B cell (primary cell): ENCODE data around the gene LRRIQ3. TPM values are rescaled to one million over a fixed set of nuclear protein-coding genes. Genes with fewer than 3 reads are reported as not detected.

Source experiments
- ATAC-seq: fragments of 200-7000 bp; cut with Tn5 transposase; one replicate; pipeline ENCODE4 v1.10.0; 2021; ENCODE audit warnings: low read depth, mild to moderate bottlenecking, moderate number of reproducible peaks, moderate library complexity
- CTCF ChIA-PET: fragments of 350-600 bp; sonication (Branson Sonifier 250); formaldehyde crosslinking; loops from one replicate; lab custom pipeline; 2021; ENCODE audit warnings: antibody characterized with exemption, inconsistent platforms; lab: Charles Lee
- POLR2A ChIA-PET: fragments of 350-600 bp; sonication (Branson Sonifier 250); formaldehyde crosslinking; loops from one replicate; lab custom pipeline; 2021; ENCODE audit warnings: antibody characterized with exemption; lab: Charles Lee
- DNase-seq: peaks from one replicate; pipeline ENCODE4 v3.0.0; 2013
- H2AFZ ChIP-seq: 2 replicates; pipeline ENCODE4 v1.6.1; 2012; ENCODE audit warnings: mild to moderate bottlenecking, low read depth, low read length; ENCODE audit not compliant: insufficient read depth, poor library complexity, severe bottlenecking
- H3K27ac ChIP-seq, 2 donors: 1 replicate in 1 of 2; 2 replicates in 1 of 2; pipeline ENCODE4 v1.5.1; 2012 to 2013; ENCODE audit warnings: low read length in 2 of 2, mild to moderate bottlenecking in 2 of 2, moderate library complexity in 1 of 2
- H3K27me3 ChIP-seq, 4 experiments: fragments of 200-600 bp in 1 of 4; sonication (generic) in 1 of 4; replicated peaks in 1 of 4; 1 replicate in 2 of 4; 2 replicates in 2 of 4; pipeline versions ENCODE4 v1.6.1 to v1.7.0; 2013 to 2016; ENCODE audit warnings: low read length in 3 of 4, mild to moderate bottlenecking in 2 of 4, mixed read lengths in 1 of 4, moderate library complexity in 1 of 4; ENCODE audit not compliant: insufficient read depth in 4 of 4, control insufficient read depth in 3 of 4; ENCODE audit errors: control extremely low read depth in 1 of 4
- H3K36me3 ChIP-seq, 2 experiments: replicated peaks in 1 of 2; 1 replicate in 1 of 2; 2 replicates in 1 of 2; pipeline versions ENCODE4 v1.6.1 to v1.7.1; 2013; ENCODE audit warnings: low read length in 1 of 2; ENCODE audit not compliant: insufficient read depth in 2 of 2, control insufficient read depth in 1 of 2; ENCODE audit errors: control extremely low read depth in 1 of 2, extremely low read depth in 1 of 2
- H3K4me1 ChIP-seq, 2 donors: fragments of 200-600 bp in 1 of 2; sonication (generic) in 1 of 2; 1 replicate in 1 of 2; 2 replicates in 1 of 2; pipeline versions ENCODE4 v1.5.1 to v1.6.1; 2013 to 2017; ENCODE audit warnings: low read length in 2 of 2; ENCODE audit not compliant: control insufficient read depth in 2 of 2, insufficient read depth in 2 of 2
- H3K4me2 ChIP-seq: replicated peaks from 2 replicates; pipeline ENCODE3; 2012; ENCODE audit warnings: mild to moderate bottlenecking, low read depth, low read length; ENCODE audit not compliant: poor library complexity, severe bottlenecking
- H3K4me3 ChIP-seq, 5 experiments: fragments of 200-600 bp in 1 of 5; sonication (generic) in 1 of 5; 1 replicate in 3 of 5; 2 replicates in 2 of 5; pipeline versions ENCODE4 v1.5.1 to v1.7.0; 2011 to 2016; ENCODE audit warnings: low read length in 4 of 5, mild to moderate bottlenecking in 4 of 5, low read depth in 2 of 5, control low read depth in 1 of 5, moderate library complexity in 1 of 5; ENCODE audit not compliant: insufficient read depth in 1 of 5; ENCODE audit errors: control extremely low read depth in 1 of 5, extremely low read depth in 1 of 5
- H3K79me2 ChIP-seq: fragments of 200-600 bp; sonication (generic); one replicate; pipeline ENCODE4 v1.6.0; 2016; ENCODE audit warnings: low read length; ENCODE audit not compliant: control insufficient read depth, insufficient read depth
- H3K9ac ChIP-seq: fragments of 200-600 bp; sonication (generic); 2 replicates; pipeline ENCODE4 v1.6.1; 2017; ENCODE audit warnings: mild to moderate bottlenecking, low read length, moderate library complexity
- H3K9me3 ChIP-seq, 3 donors: one replicate each; pipeline versions ENCODE4 v1.6.1 to v1.7.1; 2013; ENCODE audit warnings: low read length in 2 of 3; ENCODE audit not compliant: control insufficient read depth in 2 of 3, insufficient read depth in 1 of 3; ENCODE audit errors: control extremely low read depth in 1 of 3
- H4K20me1 ChIP-seq: 2 replicates; pipeline ENCODE4 v1.6.0; 2012; ENCODE audit warnings: mild to moderate bottlenecking, low read length; ENCODE audit not compliant: insufficient read depth, control insufficient read depth, poor library complexity, severe bottlenecking
- H3K27ac Mint-ChIP-seq: one replicate; pipeline ENCODE4 v1.8.0; 2021; ENCODE audit warnings: mixed read lengths
- H3K27me3 Mint-ChIP-seq: one replicate; pipeline ENCODE4 v1.8.0; 2021; ENCODE audit warnings: mixed read lengths
- H3K4me1 Mint-ChIP-seq: one replicate; pipeline ENCODE4 v1.8.0; 2021; ENCODE audit warnings: mixed read lengths
- H3K4me3 Mint-ChIP-seq: one replicate; pipeline ENCODE4 v1.8.0; 2021; ENCODE audit warnings: mixed read lengths
- H3K9me3 Mint-ChIP-seq: one replicate; pipeline ENCODE4 v1.8.0; 2022; ENCODE audit warnings: mixed read lengths; ENCODE audit not compliant: insufficient read depth
- EZH2 ChIP-seq: IDR thresholded peaks from 2 replicates; pipeline ENCODE4 v1.6.1; 2012; ENCODE audit warnings: borderline replicate concordance, low read depth, mild to moderate bottlenecking, moderate library complexity, low read length; ENCODE audit not compliant: insufficient read depth, poor library complexity, severe bottlenecking
- WGBS: methylation state at CpG from one replicate; pipeline ENCODE4 v1.1.5; 2013; ENCODE audit warnings: missing lambda C conversion rate; ENCODE audit not compliant: insufficient coverage; 5-methylcytosine and 5-hydroxymethylcytosine counted together
- intact Hi-C: fragments of 100-400 bp; cut with micrococcal nuclease; formaldehyde crosslinking; loops from one replicate; pipeline ENCODE4 v1.10.0; 2022
- polyA plus RNA-seq: library from polyadenylated mRNA; depleted of rRNA; stranded (reverse); fragments of >200 nt; gene quantifications from 2 replicates; pipeline ENCODE4 v1.2.3, GENCODE V29; 2012
- total RNA-seq, 2 donors: library from RNA; stranded (reverse); fragments of 120-200 nt in 1 of 2; gene quantifications; 1 replicate in 1 of 2; 2 replicates in 1 of 2; pipeline versions ENCODE4 v1.2.3 to v1.2.4, GENCODE V29; 2013 to 2022
- TF ChIP-seq, protein P1 (sequence below): fragments of 200-600 bp; IDR thresholded peaks from one replicate; pipeline ENCODE4 v1.8.0; 2022; ENCODE audit warnings: antibody characterized with exemption, mild to moderate bottlenecking

LRRIQ3 gene
- total and polyA plus RNA-seq, 2 donors (not counting 1 experiment from before 2014, with no cell fraction given) = 1.1 to 2.2 TPM

DNA sequence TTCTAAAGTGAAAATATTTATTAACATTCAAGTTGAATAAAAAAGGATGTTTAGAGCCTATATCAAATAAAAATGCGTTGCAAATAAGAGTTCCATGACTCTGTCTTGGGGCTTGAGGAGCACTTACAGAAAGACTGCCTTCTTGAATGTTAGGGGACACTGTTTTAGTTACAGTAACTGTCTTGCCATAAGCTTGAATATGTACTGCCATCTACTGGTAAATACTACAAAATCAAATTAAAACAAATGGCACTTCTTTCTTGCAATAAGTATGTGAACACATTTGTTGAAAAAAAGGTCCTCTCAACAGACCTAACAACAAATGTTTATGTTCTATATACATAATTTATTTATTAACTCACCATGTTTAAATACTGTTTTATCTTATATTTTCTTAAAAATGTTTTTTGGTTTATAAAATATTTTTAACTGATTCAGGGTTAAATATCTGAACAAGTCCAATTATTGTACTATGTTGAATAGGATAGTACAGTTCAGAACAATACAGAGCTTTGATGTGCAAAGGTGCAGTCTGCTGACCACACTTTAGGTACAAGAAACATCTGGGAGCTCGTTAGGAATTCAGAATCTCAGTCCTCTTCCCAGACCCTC is 199.5 kb downstream of the LRRIQ3 start:
- Histone ChIP-seq H4K20me1 (no peaks in the 10 kb centered on the region), H3K79me2 (no peaks in the 10 kb centered on the region), H3K27ac (no peak overlapping the region), H3K9ac (no peak overlapping the region), H2AFZ (no peak overlapping the region), H3K36me3 (no peaks in the 10 kb centered on the region), H3K4me2 (no peak overlapping the region), H3K27me3 (no peaks in the 10 kb centered on the region), H3K9me3 (no peaks in the 10 kb centered on the region), H3K4me1 (no peaks in the 10 kb centered on the region), H3K4me3 (no peak overlapping the region)
- no peak overlapping the region for H3K4me3 Mint-ChIP-seq
- intact Hi-C loops = no loop called here
- no peak for TF ChIP-seq EZH2
- TF ChIP-seq, protein P1, sequence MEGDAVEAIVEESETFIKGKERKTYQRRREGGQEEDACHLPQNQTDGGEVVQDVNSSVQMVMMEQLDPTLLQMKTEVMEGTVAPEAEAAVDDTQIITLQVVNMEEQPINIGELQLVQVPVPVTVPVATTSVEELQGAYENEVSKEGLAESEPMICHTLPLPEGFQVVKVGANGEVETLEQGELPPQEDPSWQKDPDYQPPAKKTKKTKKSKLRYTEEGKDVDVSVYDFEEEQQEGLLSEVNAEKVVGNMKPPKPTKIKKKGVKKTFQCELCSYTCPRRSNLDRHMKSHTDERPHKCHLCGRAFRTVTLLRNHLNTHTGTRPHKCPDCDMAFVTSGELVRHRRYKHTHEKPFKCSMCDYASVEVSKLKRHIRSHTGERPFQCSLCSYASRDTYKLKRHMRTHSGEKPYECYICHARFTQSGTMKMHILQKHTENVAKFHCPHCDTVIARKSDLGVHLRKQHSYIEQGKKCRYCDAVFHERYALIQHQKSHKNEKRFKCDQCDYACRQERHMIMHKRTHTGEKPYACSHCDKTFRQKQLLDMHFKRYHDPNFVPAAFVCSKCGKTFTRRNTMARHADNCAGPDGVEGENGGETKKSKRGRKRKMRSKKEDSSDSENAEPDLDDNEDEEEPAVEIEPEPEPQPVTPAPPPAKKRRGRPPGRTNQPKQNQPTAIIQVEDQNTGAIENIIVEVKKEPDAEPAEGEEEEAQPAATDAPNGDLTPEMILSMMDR = no peak
- ChIA-PET CTCF (no interaction called here), POLR2A (no interaction called here)
- H3K9me3 Mint-ChIP-seq = no peaks in the 10 kb centered on the region
- WGBS = 20% methylated on average over 1 of the region's 2 CpGs
- ATAC-seq = no peak
- peak; percentile 20 for DNase-seq
- H3K27ac Mint-ChIP-seq = no peak overlapping the region
- no peaks in the 10 kb centered on the region for H3K4me1 Mint-ChIP-seq
- H3K27me3 Mint-ChIP-seq = no peaks in the 10 kb centered on the region

GRCh38 chr1:73980324-73981040 is 217.5 kb downstream of the LRRIQ3 start:
- H3K4me2 ChIP-seq = no peak overlapping the region
- Mint-ChIP-seq H3K27ac (no peak overlapping the region), H3K27me3 (no peaks in the 10 kb centered on the region), H3K4me1 (no peaks in the 10 kb centered on the region), H3K4me3 (no peak overlapping the region), H3K9me3 (no peaks in the 10 kb centered on the region)
- no peaks in the 10 kb centered on the region for H4K20me1 ChIP-seq
- 0% methylated on average over 1 of the region's 3 CpGs for WGBS
- TF ChIP-seq, protein P1 = no peak
- TF ChIP-seq EZH2 = no peak
- H3K4me1 ChIP-seq = no peaks in the 10 kb centered on the region
- no peak overlapping the region for H3K27ac ChIP-seq
- no peak overlapping the region for H2AFZ ChIP-seq
- no peaks in the 10 kb centered on the region for H3K36me3 ChIP-seq
- peaks cover 0 to 2% (median 0%) of the 10 kb centered on the region in 3 donors for H3K9me3 ChIP-seq
- no peaks in the 10 kb centered on the region for H3K79me2 ChIP-seq
- ChIA-PET CTCF (no interaction called here), POLR2A (no interaction called here)
- intact Hi-C loops = no loop called here
- no peak for DNase-seq
- no peak overlapping the region for H3K4me3 ChIP-seq
- H3K9ac ChIP-seq = no peak overlapping the region
- H3K27me3 ChIP-seq = no peaks in the 10 kb centered on the region
- no peak for ATAC-seq
